Suprapubic skin (tissue), 4 donors: ENCODE results near the gene VILL. TPM values are rescaled to one million over a fixed set of nuclear protein-coding genes. Genes with fewer than 3 reads are reported as not detected.

Source experiments
- DNase-seq, 2 donors: peaks; one replicate each; pipeline ENCODE4 v3.0.0-alpha.2; 2019; ENCODE audit warnings: low spot score in 2 of 2
- H3K27ac ChIP-seq: fragments of 200-600 bp; sonication (generic); one replicate; pipeline ENCODE4 v1.5.1; 2019
- H3K27me3 ChIP-seq: fragments of 200-600 bp; sonication (generic); one replicate; pipeline ENCODE4 v1.5.1; 2019
- H3K36me3 ChIP-seq: fragments of 200-600 bp; sonication (generic); one replicate; pipeline ENCODE4 v1.5.1; 2019
- H3K4me1 ChIP-seq: fragments of 200-600 bp; sonication (generic); one replicate; pipeline ENCODE4 v1.5.1; 2019
- H3K4me3 ChIP-seq: fragments of 200-600 bp; sonication (generic); one replicate; pipeline ENCODE4 v1.5.1; 2019; ENCODE audit warnings: mild to moderate bottlenecking
- H3K9me3 ChIP-seq: fragments of 200-600 bp; sonication (generic); one replicate; pipeline ENCODE4 v1.5.1; 2019
- CTCF ChIP-seq, 2 donors: fragments of 200-600 bp in 1 of 2; fragments of 450-650 bp in 1 of 2; sonication (generic) in 1 of 2; IDR thresholded peaks; one replicate each; pipeline ENCODE4 v1.5.1; 2016 to 2019; ENCODE audit warnings: antibody characterized with exemption in 2 of 2, mild to moderate bottlenecking in 1 of 2, moderate library complexity in 1 of 2
- EP300 ChIP-seq: sonication (generic); formaldehyde crosslinking; IDR thresholded peaks from one replicate; pipeline ENCODE4 v1.6.1; 2017; ENCODE audit warnings: antibody characterized with exemption
- POLR2A ChIP-seq, 2 donors: fragments of 450-650 bp; IDR thresholded peaks; one replicate each; pipeline ENCODE4 v1.6.1; 2017; ENCODE audit warnings: antibody characterized with exemption in 2 of 2, mild to moderate bottlenecking in 2 of 2, moderate library complexity in 2 of 2
- POLR2AphosphoS5 ChIP-seq, 3 donors: sonication (generic); formaldehyde crosslinking; IDR thresholded peaks; one replicate each; pipeline ENCODE4 v1.6.1; 2017; ENCODE audit warnings: antibody characterized with exemption in 3 of 3
- WGBS: methylation state at CpG from one replicate; pipeline ENCODE4 v1.1.5; 2018; 5-methylcytosine and 5-hydroxymethylcytosine counted together
- total RNA-seq, 4 donors: library from RNA; depleted of rRNA; stranded (reverse); fragments of >200 nt; gene quantifications; one replicate each; pipeline ENCODE4 v1.1.0, GENCODE V29; 2016

VILL gene
- total RNA-seq, 4 donors from 2014 or later = 13.2 to 16.7 (median 15.0) TPM

- Histone ChIP-seq H3K9me3 (no peaks in the 10 kb centered on the region), H3K4me1 (peaks cover 36% of the 10 kb centered on the region), H3K36me3 (peaks cover 48% of the 10 kb centered on the region), H3K27ac (no peak overlapping the region), H3K4me3 (no peak overlapping the region), H3K27me3 (no peaks in the 10 kb centered on the region)
- 51% methylated on average over 5 of the region's 7 CpGs for WGBS
- DNase-seq = peak in 1 of 2 donors; percentile 91
- TF ChIP-seq CTCF (IDR thresholded peaks at IDR 0.05) = peak; percentile 57 to 81
- TF ChIP-seq POLR2A (IDR thresholded peaks at IDR 0.05) = no peak
- TF ChIP-seq POLR2AphosphoS5 (IDR thresholded peaks at IDR 0.05) = no peak
- no peak for TF ChIP-seq EP300
Observed at GRCh38 chr3:38003371-38003816, 12.8 kb downstream of the VILL start.

- H3K36me3 ChIP-seq = peaks cover 53% of the 10 kb centered on the region
- TF ChIP-seq POLR2AphosphoS5 (IDR thresholded peaks at IDR 0.05) = no peak
- no peak for TF ChIP-seq CTCF (IDR thresholded peaks at IDR 0.05)
- no peak for TF ChIP-seq EP300
- no peak for TF ChIP-seq POLR2A (IDR thresholded peaks at IDR 0.05)
- no peak for DNase-seq
- 69% methylated on average over 9 of the region's 11 CpGs for WGBS
- H3K27me3 ChIP-seq = no peaks in the 10 kb centered on the region
- H3K4me1 ChIP-seq = peaks cover 33% of the 10 kb centered on the region
- peak overlapping the region; percentile 66 for H3K27ac ChIP-seq
- no peak overlapping the region for H3K4me3 ChIP-seq
- no peaks in the 10 kb centered on the region for H3K9me3 ChIP-seq
Observed at GRCh38 chr3:38003817-38004414, 13.3 kb downstream of the VILL start.

GRCh38 chr3:38004415-38005075 lies 14.0 kb downstream of the VILL start:
- H3K27ac ChIP-seq = peak overlapping the region; percentile 66
- peaks cover 59% of the 10 kb centered on the region for H3K36me3 ChIP-seq
- H3K9me3 ChIP-seq = no peaks in the 10 kb centered on the region
- H3K4me1 ChIP-seq = peaks cover 29% of the 10 kb centered on the region
- 53% methylated on average over 10 of the region's 14 CpGs for WGBS
- TF ChIP-seq CTCF (IDR thresholded peaks at IDR 0.05) (peak; percentile 45 to 59), EP300 (no peak)
- no peak for DNase-seq
- H3K4me3 ChIP-seq = no peak overlapping the region
- H3K27me3 ChIP-seq = no peaks in the 10 kb centered on the region

- WGBS = 47% methylated on average over 12 of the region's 15 CpGs
- peaks cover 67% of the 10 kb centered on the region for H3K36me3 ChIP-seq
- no peak for DNase-seq
- H3K27me3 ChIP-seq = no peaks in the 10 kb centered on the region
- peak overlapping the region; percentile 66 for H3K27ac ChIP-seq
- H3K9me3 ChIP-seq = no peaks in the 10 kb centered on the region
- no peak overlapping the region for H3K4me3 ChIP-seq
- H3K4me1 ChIP-seq = peaks cover 29% of the 10 kb centered on the region
- no peak for TF ChIP-seq CTCF (IDR thresholded peaks at IDR 0.05)
Observed at GRCh38 chr3:38005076-38006020, 14.8 kb downstream of the VILL start.

GRCh38 chr3:38006031-38006430 lies 15.4 kb downstream of the VILL start:
- peaks cover 69% of the 10 kb centered on the region for H3K36me3 ChIP-seq
- H3K27ac ChIP-seq = peak overlapping the region; percentile 66

More at GRCh38 chr3:38006031-38006430, 15.4 kb downstream of the VILL start:
- H3K27me3 ChIP-seq = no peaks in the 10 kb centered on the region
- H3K9me3 ChIP-seq = no peaks in the 10 kb centered on the region
- DNase-seq = no peak
- peaks cover 29% of the 10 kb centered on the region for H3K4me1 ChIP-seq
- no peak for TF ChIP-seq POLR2AphosphoS5 (IDR thresholded peaks at IDR 0.05)
- TF ChIP-seq POLR2A (IDR thresholded peaks at IDR 0.05) = no peak
- no peak for TF ChIP-seq CTCF (IDR thresholded peaks at IDR 0.05)
- TF ChIP-seq EP300 = no peak
- WGBS = 94% methylated on average over 4 of the region's 5 CpGs
- no peak overlapping the region for H3K4me3 ChIP-seq
